Endothelial cell of umbilical vein (primary cell): ENCODE data around the gene LACTB.

Experiments
- EZH2 ChIP-seq: IDR thresholded peaks from 2 replicates; pipeline ENCODE4 v1.6.1; 2012; ENCODE audit warnings: borderline replicate concordance, low read depth, mild to moderate bottlenecking, moderate library complexity, low read length, inconsistent platforms; ENCODE audit not compliant: severe bottlenecking
- FOS ChIP-seq: IDR thresholded peaks from 2 replicates; pipeline ENCODE4 v1.6.1; 2011; ENCODE audit warnings: mild to moderate bottlenecking, low read length, moderate library complexity, borderline replicate concordance; ENCODE audit not compliant: insufficient read depth
- GATA2 ChIP-seq: IDR thresholded peaks from 2 replicates; pipeline ENCODE4 v1.7.0; 2011; ENCODE audit warnings: low read depth, mild to moderate bottlenecking, moderate library complexity, mixed read lengths, low read length; ENCODE audit not compliant: insufficient read length, insufficient read depth
- JUN ChIP-seq: IDR thresholded peaks from 2 replicates; pipeline ENCODE4 v1.6.1; 2011; ENCODE audit warnings: borderline replicate concordance, low read depth; ENCODE audit not compliant: insufficient read length, insufficient read depth
- MYC ChIP-seq: IDR thresholded peaks from one replicate; pipeline ENCODE4 v1.6.1; 2011; ENCODE audit warnings: mild to moderate bottlenecking, low read depth, low read length
- POLR2A ChIP-seq: IDR thresholded peaks from 2 replicates; pipeline ENCODE4 v1.6.1; 2012; ENCODE audit warnings: low read depth, mild to moderate bottlenecking, control low read depth, low read length
- POLR2AphosphoS5 ChIP-seq: IDR thresholded peaks from 2 replicates; pipeline ENCODE4 v1.6.1; 2012; ENCODE audit warnings: low read depth, mild to moderate bottlenecking, control low read depth, low read length, moderate library complexity; ENCODE audit not compliant: insufficient read depth
- TF ChIP-seq, protein P1 (sequence below), 2 donors: IDR thresholded peaks; 1 replicate in 1 of 2; 2 replicates in 1 of 2; pipeline ENCODE4 v1.5.1; 2011; ENCODE audit warnings: low read length in 2 of 2, mild to moderate bottlenecking in 2 of 2, moderate library complexity in 2 of 2, control low read depth in 1 of 2, inconsistent platforms in 1 of 2, low read depth in 1 of 2; ENCODE audit not compliant: insufficient read depth in 1 of 2; ENCODE audit errors: extremely low read depth in 1 of 2
- TF ChIP-seq, protein P2 (sequence below): IDR thresholded peaks from 2 replicates; pipeline ENCODE4 v1.6.1; 2011; ENCODE audit not compliant: insufficient read depth, insufficient read length

DNA sequence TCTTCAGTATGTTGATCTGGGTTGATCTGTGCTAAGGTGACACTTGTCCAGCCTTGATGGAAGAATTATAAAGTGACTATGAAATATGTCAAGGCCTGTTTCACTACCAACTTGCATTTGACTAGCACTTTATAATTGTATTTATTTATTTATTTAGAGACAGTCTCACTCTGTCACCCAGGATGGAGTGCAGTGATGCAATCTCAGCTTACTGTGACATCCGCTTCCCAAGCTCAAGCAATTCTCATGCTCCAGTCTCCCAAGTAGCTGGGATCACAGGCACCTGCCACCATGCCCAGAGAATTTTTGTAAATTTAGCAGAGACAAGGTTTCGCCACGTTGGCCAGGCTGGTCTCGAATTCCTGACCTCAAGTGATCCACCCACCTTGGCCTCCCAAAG is 25.5 kb upstream of the LACTB start:
- no peak for TF ChIP-seq POLR2A
- TF ChIP-seq, protein P1, sequence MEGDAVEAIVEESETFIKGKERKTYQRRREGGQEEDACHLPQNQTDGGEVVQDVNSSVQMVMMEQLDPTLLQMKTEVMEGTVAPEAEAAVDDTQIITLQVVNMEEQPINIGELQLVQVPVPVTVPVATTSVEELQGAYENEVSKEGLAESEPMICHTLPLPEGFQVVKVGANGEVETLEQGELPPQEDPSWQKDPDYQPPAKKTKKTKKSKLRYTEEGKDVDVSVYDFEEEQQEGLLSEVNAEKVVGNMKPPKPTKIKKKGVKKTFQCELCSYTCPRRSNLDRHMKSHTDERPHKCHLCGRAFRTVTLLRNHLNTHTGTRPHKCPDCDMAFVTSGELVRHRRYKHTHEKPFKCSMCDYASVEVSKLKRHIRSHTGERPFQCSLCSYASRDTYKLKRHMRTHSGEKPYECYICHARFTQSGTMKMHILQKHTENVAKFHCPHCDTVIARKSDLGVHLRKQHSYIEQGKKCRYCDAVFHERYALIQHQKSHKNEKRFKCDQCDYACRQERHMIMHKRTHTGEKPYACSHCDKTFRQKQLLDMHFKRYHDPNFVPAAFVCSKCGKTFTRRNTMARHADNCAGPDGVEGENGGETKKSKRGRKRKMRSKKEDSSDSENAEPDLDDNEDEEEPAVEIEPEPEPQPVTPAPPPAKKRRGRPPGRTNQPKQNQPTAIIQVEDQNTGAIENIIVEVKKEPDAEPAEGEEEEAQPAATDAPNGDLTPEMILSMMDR (IDR thresholded peaks at IDR 0.05; ENCODE audit: extremely low read depth in 1 of 2, insufficient read depth in 1 of 2, low read depth in 1 of 2, low read length in 2 of 2), result no peak
- no peak for TF ChIP-seq POLR2AphosphoS5
- no peak for TF ChIP-seq EZH2
- TF ChIP-seq JUN, result no peak
- TF ChIP-seq GATA2, result no peak
- no peak for TF ChIP-seq MYC
- TF ChIP-seq, protein P2, sequence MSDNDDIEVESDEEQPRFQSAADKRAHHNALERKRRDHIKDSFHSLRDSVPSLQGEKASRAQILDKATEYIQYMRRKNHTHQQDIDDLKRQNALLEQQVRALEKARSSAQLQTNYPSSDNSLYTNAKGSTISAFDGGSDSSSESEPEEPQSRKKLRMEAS, result no peak
- no peak for TF ChIP-seq FOS
